Activated CD4-positive, alpha-beta memory T cell treated with anti-CD3 and anti-CD28 coated beads, Interleukin-2, amount 10 ng/mL, durations not matched to agents 7 days and 5 days (primary cell): Measurements from ENCODE around the gene GNAL. TPM values are rescaled to one million over a fixed set of nuclear protein-coding genes. Genes with fewer than 3 reads are reported as not detected.
"Not testable (repeated sequence)": the region's sequence is repeated elsewhere in the genome, so short reads cannot be mapped to it uniquely, and the experiment has no call there.

ENCODE experiments used
- CTCF ChIA-PET: fragments of 350-600 bp; sonication (Branson Sonifier 250); formaldehyde crosslinking; loops from one replicate; lab custom pipeline; 2021; ENCODE audit warnings: antibody characterized with exemption, inconsistent platforms; lab: Charles Lee
- POLR2A ChIA-PET: fragments of 350-600 bp; sonication (Branson Sonifier 250); formaldehyde crosslinking; loops from one replicate; lab custom pipeline; 2021; ENCODE audit warnings: antibody characterized with exemption; lab: Charles Lee
- DNase-seq: peaks from one replicate; pipeline ENCODE4 v3.0.0-alpha.2; 2020
- H3K27ac Mint-ChIP-seq: one replicate; pipeline ENCODE4 v1.8.0; 2021; ENCODE audit warnings: mild to moderate bottlenecking, mixed read lengths
- H3K27me3 Mint-ChIP-seq: one replicate; pipeline ENCODE4 v1.8.0; 2021; ENCODE audit warnings: mixed read lengths
- H3K36me3 Mint-ChIP-seq: one replicate; pipeline ENCODE4 v1.8.0; 2021; ENCODE audit warnings: low read depth, mixed read lengths
- H3K4me1 Mint-ChIP-seq: one replicate; pipeline ENCODE4 v1.8.0; 2021; ENCODE audit warnings: mixed read lengths
- H3K4me3 Mint-ChIP-seq: one replicate; pipeline ENCODE4 v1.8.0; 2021; ENCODE audit warnings: mild to moderate bottlenecking, mixed read lengths
- H3K9me3 Mint-ChIP-seq: one replicate; pipeline ENCODE4 v1.8.0; 2021; ENCODE audit warnings: mixed read lengths
- total RNA-seq, 2 experiments: library from RNA; stranded (reverse); gene quantifications; one replicate each; pipeline ENCODE4 v1.2.3, GENCODE V29; 2021

The GNAL gene
- total RNA-seq, 2 experiments from 2014 or later, result 0.25 to 0.33 TPM

- POLR2A ChIA-PET, result interaction anchor here (0.7 to 2.5 kb wide), 16 partner anchors 9 to 867 kb away, joined by 3 to 30 read pairs (median 4); partner anchors contain the start of genes CHMP1B and IMPA2
- DNase-seq, result peak; percentile 89
- H3K27me3 Mint-ChIP-seq, result no peaks in the 10 kb centered on the region
- CTCF ChIA-PET, result interaction anchor here (0.7 to 1.6 kb wide), 3 partner anchors 25 to 420 kb away, joined by 3 to 4 read pairs (median 3); no protein-coding TSS in a partner anchor
- H3K36me3 Mint-ChIP-seq, result peaks cover 18% of the 10 kb centered on the region
- peak within 1 kb of the TSS; percentile 86 for H3K4me3 Mint-ChIP-seq
- H3K9me3 Mint-ChIP-seq, result no peaks in the 10 kb centered on the region
- H3K4me1 Mint-ChIP-seq, result peaks cover 26% of the 10 kb centered on the region
- peak within 1 kb of the TSS; percentile 89 for H3K27ac Mint-ChIP-seq
Measured at GRCh38 chr18:11908182-11909060, 219.4 kb downstream of the GNAL start, which contains the start of gene MPPE1. MPPE1 (minus strand) TSS chr18:11908317; CDS start chr18:11897264, 11,053 bp downstream.

- ChIA-PET POLR2A (interaction anchor here (0.7 to 2.5 kb wide), 14 partner anchors 12 to 867 kb away, joined by 3 to 30 read pairs (median 3); partner anchors contain the start of genes CHMP1B and IMPA2), CTCF (interaction anchor here (0.7 to 1.6 kb wide), 4 partner anchors 24 to 419 kb away, joined by 3 to 4 read pairs (median 3); no protein-coding TSS in a partner anchor)
- Mint-ChIP-seq H3K4me1 (peaks cover 22% of the 10 kb centered on the region), H3K27me3 (no peaks in the 10 kb centered on the region), H3K27ac (peak overlapping the region; percentile 81), H3K36me3 (peaks cover 13% of the 10 kb centered on the region), H3K9me3 (no peaks in the 10 kb centered on the region), H3K4me3 (peak overlapping the region; percentile 82)
- no peak for DNase-seq
Measured at GRCh38 chr18:11909061-11909455, 220.0 kb downstream of the GNAL start.

- Mint-ChIP-seq H3K27me3 (no peaks in the 10 kb centered on the region), H3K4me1 (peaks cover 22% of the 10 kb centered on the region), H3K4me3 (peak overlapping the region; percentile 82), H3K9me3 (no peaks in the 10 kb centered on the region), H3K27ac (no peak overlapping the region), H3K36me3 (peaks cover 13% of the 10 kb centered on the region)
- ChIA-PET POLR2A (interaction anchor here (0.9 to 2.5 kb wide), 4 partner anchors 12 to 73 kb away, joined by 3 to 30 read pairs (median 8); partner anchors contain the start of gene IMPA2), CTCF (interaction anchor here (0.7 to 1.6 kb wide), 3 partner anchors 64 to 418 kb away, joined by 3 to 4 read pairs (median 3); no protein-coding TSS in a partner anchor)
- DNase-seq, result no peak
Measured at GRCh38 chr18:11909591-11910026, 220.5 kb downstream of the GNAL start.

GRCh38 chr18:11916880-11917279 lies 227.8 kb downstream of the GNAL start:
- H3K36me3 Mint-ChIP-seq, POLR2A ChIA-PET, H3K27me3 Mint-ChIP-seq, H3K9me3 Mint-ChIP-seq, DNase-seq, H3K27ac Mint-ChIP-seq, H3K4me3 Mint-ChIP-seq, CTCF ChIA-PET, H3K4me1 Mint-ChIP-seq: not testable (repeated sequence)

- DNase-seq, H3K27me3 Mint-ChIP-seq, POLR2A ChIA-PET, CTCF ChIA-PET, H3K4me3 Mint-ChIP-seq, H3K9me3 Mint-ChIP-seq, H3K27ac Mint-ChIP-seq, H3K36me3 Mint-ChIP-seq: not testable (repeated sequence)
- H3K4me1 Mint-ChIP-seq, result peaks cover 11% of the 10 kb centered on the region
Measured at GRCh38 chr18:11919522-11919921, 230.5 kb downstream of the GNAL start.

GRCh38 chr18:11923450-11923849 lies 234.4 kb downstream of the GNAL start:
- ChIA-PET CTCF (interaction anchor here (1.3 to 5.8 kb wide), 4 partner anchors 9 to 72 kb away, joined by 4 to 32 read pairs (median 7); no protein-coding TSS in a partner anchor), POLR2A (no interaction called here)
- Mint-ChIP-seq H3K27me3 (no peaks in the 10 kb centered on the region), H3K4me1 (peaks cover 15% of the 10 kb centered on the region), H3K27ac (no peak overlapping the region), H3K36me3 (no peaks in the 10 kb centered on the region), H3K9me3 (no peaks in the 10 kb centered on the region), H3K4me3 (no peak overlapping the region)
- DNase-seq, result no peak

GRCh38 chr18:11925800-11926481 lies 236.9 kb downstream of the GNAL start:
- Mint-ChIP-seq H3K4me3 (no peak overlapping the region), H3K4me1 (peaks cover 15% of the 10 kb centered on the region), H3K27me3 (no peaks in the 10 kb centered on the region), H3K27ac (no peak overlapping the region), H3K36me3 (no peaks in the 10 kb centered on the region), H3K9me3 (no peaks in the 10 kb centered on the region)
- CTCF ChIA-PET, result interaction anchor here (5.8 kb wide), 1 partner anchor 12 kb away, joined by 32 read pairs; no protein-coding TSS in a partner anchor
- no peak for DNase-seq
- POLR2A ChIA-PET, result no interaction called here

- Mint-ChIP-seq H3K9me3 (no peaks in the 10 kb centered on the region), H3K36me3 (no peaks in the 10 kb centered on the region), H3K4me1 (peaks cover 6% of the 10 kb centered on the region), H3K27me3 (no peaks in the 10 kb centered on the region), H3K27ac (no peak overlapping the region), H3K4me3 (no peak overlapping the region)
- no peak for DNase-seq
- ChIA-PET CTCF (interaction anchor here (1.1 to 5.8 kb wide), 2 partner anchors 10 to 111 kb away, joined by 5 to 32 read pairs; no protein-coding TSS in a partner anchor), POLR2A (interaction anchor here (0.6 kb wide), 1 partner anchor 19 kb away, joined by 3 read pairs; no protein-coding TSS in a partner anchor)
Measured at GRCh38 chr18:11927497-11927896, 238.4 kb downstream of the GNAL start.

- H3K4me1 Mint-ChIP-seq, result no peaks in the 10 kb centered on the region
- ChIA-PET POLR2A (no interaction called here), CTCF (interaction anchor here (1.1 kb wide), 1 partner anchor 64 kb away, joined by 3 read pairs; no protein-coding TSS in a partner anchor)
- H3K4me3 Mint-ChIP-seq, result no peak overlapping the region
- no peaks in the 10 kb centered on the region for H3K9me3 Mint-ChIP-seq
- no peak overlapping the region for H3K27ac Mint-ChIP-seq
- H3K27me3 Mint-ChIP-seq, result no peaks in the 10 kb centered on the region
- DNase-seq, result no peak
- H3K36me3 Mint-ChIP-seq, result no peaks in the 10 kb centered on the region
Measured at GRCh38 chr18:11932393-11932792, 243.3 kb downstream of the GNAL start.

Other genes starting within 250 kb of the GNAL start
- not detected for gene SLC35G4, start 79.7 kb upstream of the GNAL start, total RNA-seq
- 10 to 100 TPM; 26.8 to 28.0 TPM for gene CHMP1B, start 162.1 kb downstream of the GNAL start, total RNA-seq
- gene MPPE1, start 219.1 kb downstream of the GNAL start, total RNA-seq, result 10 to 100 TPM; 51.0 to 54.4 TPM